Ureter (tissue), 1 donor: ENCODE results near the gene SCLT1. TPM values are rescaled to one million over a fixed set of nuclear protein-coding genes. Genes with fewer than 3 reads are reported as not detected.

ENCODE experiments used
- DNase-seq: peaks from one replicate; pipeline ENCODE4 v3.0.0-alpha.2; 2020; ENCODE audit warnings: low spot score
- total RNA-seq: library from RNA; stranded (reverse); gene quantifications from one replicate; pipeline ENCODE4 v1.2.4, GENCODE V29; 2023
- donor health status: DM: yes; HTN: yes; CAD: no.

SCLT1 gene
- total RNA-seq, 1 donor from 2014 or later = 21.7 TPM

GRCh38 chr4:128840711-128841318 lies 252.5 kb downstream of the SCLT1 start:
- DNase-seq = no peak

GRCh38 chr4:128837679-128838078 lies 255.7 kb downstream of the SCLT1 start:
- DNase-seq = no peak

GRCh38 chr4:128837198-128837597 lies 256.1 kb downstream of the SCLT1 start:
- no peak for DNase-seq

- peak; percentile 61 for DNase-seq
These were observed 257.7 kb downstream of the SCLT1 start for GRCh38 chr4:128835498-128836222.

Other genes starting within 250 kb of the SCLT1 start
- gene C4orf33, start 2.6 kb upstream of the SCLT1 start, total RNA-seq = 16.5 TPM